Trophoblast cell (in vitro differentiated cells and primary cell): Measurements from ENCODE around the gene ANKRD65.
A peak's percentile ranks its signal among the peaks of the same experiment; 100 is the strongest.

Experiments
- DNase-seq, 2 donors: peaks; one replicate each; pipeline ENCODE4 v3.0.0-alpha.2; 2016
- H2AFZ ChIP-seq: 2 replicates; pipeline ENCODE4 v1.6.1; 2013; ENCODE audit warnings: low read length, moderate library complexity, mild to moderate bottlenecking; ENCODE audit not compliant: insufficient read depth, poor library complexity
- H2AK5ac ChIP-seq: 2 replicates; pipeline ENCODE4 v1.6.1; 2013; ENCODE audit warnings: mild to moderate bottlenecking, low read length
- H2BK120ac ChIP-seq: 2 replicates; pipeline ENCODE4 v1.6.1; 2013; ENCODE audit warnings: low read length, mild to moderate bottlenecking, moderate library complexity; ENCODE audit not compliant: insufficient read depth, poor library complexity
- H2BK12ac ChIP-seq: 2 replicates; pipeline ENCODE4 v1.6.1; 2013; ENCODE audit warnings: mild to moderate bottlenecking, low read length, moderate library complexity
- H2BK5ac ChIP-seq: 2 replicates; pipeline ENCODE4 v1.6.1; 2013; ENCODE audit warnings: low read length, low read depth, moderate library complexity, mild to moderate bottlenecking; ENCODE audit not compliant: poor library complexity
- H3K14ac ChIP-seq: 2 replicates; pipeline ENCODE4 v1.6.1; 2013; ENCODE audit warnings: mild to moderate bottlenecking, low read length
- H3K18ac ChIP-seq: 2 replicates; pipeline ENCODE4 v1.6.1; 2013; ENCODE audit warnings: mild to moderate bottlenecking, low read length
- H3K23ac ChIP-seq: 2 replicates; pipeline ENCODE4 v1.6.1; 2013; ENCODE audit warnings: low read length
- H3K27ac ChIP-seq: 2 replicates; pipeline ENCODE4 v1.5.1; 2013; ENCODE audit warnings: low read depth, mild to moderate bottlenecking, inconsistent platforms, low read length, moderate library complexity
- H3K27me3 ChIP-seq: 2 replicates; pipeline ENCODE4 v1.6.1; 2013; ENCODE audit warnings: inconsistent platforms, mild to moderate bottlenecking, low read length, moderate library complexity; ENCODE audit not compliant: insufficient read depth
- H3K36me3 ChIP-seq, 2 experiments: 1 replicate in 1 of 2; 2 replicates in 1 of 2; pipeline ENCODE4 v1.6.1; 2013; ENCODE audit warnings: low read length in 2 of 2, mild to moderate bottlenecking in 2 of 2, moderate library complexity in 1 of 2; ENCODE audit not compliant: insufficient read depth in 2 of 2, control insufficient read depth in 1 of 2
- H3K4ac ChIP-seq: 2 replicates; pipeline ENCODE4 v1.6.1; 2013; ENCODE audit warnings: low read depth, mild to moderate bottlenecking, low read length, moderate library complexity
- H3K4me1 ChIP-seq, 2 experiments: 1 replicate in 1 of 2; 2 replicates in 1 of 2; pipeline ENCODE4 v1.6.1; 2013; ENCODE audit warnings: low read length in 2 of 2, mild to moderate bottlenecking in 2 of 2, moderate library complexity in 1 of 2; ENCODE audit not compliant: insufficient read depth in 2 of 2, control insufficient read depth in 1 of 2
- H3K4me2 ChIP-seq: 2 replicates; pipeline ENCODE4 v1.6.1; 2013; ENCODE audit warnings: inconsistent platforms, mild to moderate bottlenecking, low read length, moderate library complexity
- H3K4me3 ChIP-seq: 2 replicates; pipeline ENCODE4 v1.5.1; 2013; ENCODE audit warnings: mild to moderate bottlenecking, low read depth, low read length, inconsistent platforms
- H3K79me1 ChIP-seq: one replicate; pipeline ENCODE4 v1.6.1; 2013; ENCODE audit warnings: low read length
- H3K79me2 ChIP-seq: 2 replicates; pipeline ENCODE4 v1.6.1; 2013; ENCODE audit warnings: low read length, mild to moderate bottlenecking; ENCODE audit not compliant: control insufficient read depth, insufficient read depth, poor library complexity
- H3K9ac ChIP-seq: 2 replicates; pipeline ENCODE4 v1.6.1; 2013; ENCODE audit warnings: mild to moderate bottlenecking, low read length
- H3K9me3 ChIP-seq: 2 replicates; pipeline ENCODE4 v1.6.1; 2013; ENCODE audit warnings: low read depth, mild to moderate bottlenecking, control low read depth, inconsistent platforms, low read length; ENCODE audit not compliant: insufficient read depth
- H4K12ac ChIP-seq: 2 replicates; pipeline ENCODE4 v1.6.1; 2013; ENCODE audit warnings: low read depth, mild to moderate bottlenecking, low read length, moderate library complexity
- H4K8ac ChIP-seq: 2 replicates; pipeline ENCODE4 v1.6.1; 2013; ENCODE audit warnings: low read depth, mild to moderate bottlenecking, low read length, moderate library complexity
- H4K91ac ChIP-seq: one replicate; pipeline ENCODE4 v1.6.1; 2013; ENCODE audit warnings: low read depth, mild to moderate bottlenecking, low read length, moderate library complexity
- WGBS: extraction: QIAGEN DNeasy Blood & Tissue Kit; methylation state at CpG from one replicate; pipeline ENCODE4 v1.1.7; 2013; ENCODE audit warnings: missing lambda C conversion rate; ENCODE audit not compliant: insufficient read length, insufficient coverage; ENCODE audit errors: extremely low coverage; 5-methylcytosine and 5-hydroxymethylcytosine counted together

Gene ANKRD65

DNA sequence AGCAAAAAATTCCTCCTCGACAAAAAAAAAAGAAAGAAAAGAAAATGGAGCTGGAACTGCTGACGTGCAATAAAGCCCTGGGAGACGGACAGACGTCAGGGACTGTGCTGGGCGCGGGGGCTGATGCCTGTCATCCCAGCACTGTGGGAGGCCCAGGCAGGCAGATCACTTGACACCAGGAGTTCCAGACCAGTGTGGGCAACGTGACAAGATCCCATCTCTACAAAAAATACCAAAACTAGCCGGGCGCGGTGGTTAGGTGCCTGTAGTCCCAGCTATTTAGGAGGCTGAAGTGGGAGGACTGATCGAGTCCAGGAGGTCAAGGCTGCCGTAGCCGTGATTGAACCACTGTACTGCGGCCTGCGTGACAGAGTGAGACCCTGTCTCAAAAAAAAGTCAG is 3.6 kb upstream of the ANKRD65 start:
- Histone ChIP-seq H2BK12ac (no peak overlapping the region), H3K9me3 (no peaks in the 10 kb centered on the region), H2BK5ac (no peak overlapping the region), H3K14ac (no peak overlapping the region), H3K23ac (no peak overlapping the region), H4K8ac (peak overlapping the region; percentile 30), H3K4me3 (no peak overlapping the region), H3K27ac (no peak overlapping the region), H3K4me1 (peaks cover 44 to 47% of the 10 kb centered on the region in 2 experiments), H3K9ac (no peak overlapping the region), H2BK120ac (no peak overlapping the region), H3K27me3 (no peaks in the 10 kb centered on the region), H3K18ac (no peak overlapping the region), H4K91ac (peak overlapping the region; percentile 58), H3K4ac (no peak overlapping the region), H3K79me1 (peaks cover 36% of the 10 kb centered on the region), H4K12ac (no peak overlapping the region), H2AK5ac (peak overlapping the region; percentile 27), H3K4me2 (no peak overlapping the region), H3K79me2 (peaks cover 13% of the 10 kb centered on the region), H3K36me3 (no peaks in the 10 kb centered on the region), H2AFZ (no peak overlapping the region)
- DNase-seq: peak; percentile 66 to 74
- no CpG with 5 or more reads among the region's 15 CpGs for WGBS

DNA sequence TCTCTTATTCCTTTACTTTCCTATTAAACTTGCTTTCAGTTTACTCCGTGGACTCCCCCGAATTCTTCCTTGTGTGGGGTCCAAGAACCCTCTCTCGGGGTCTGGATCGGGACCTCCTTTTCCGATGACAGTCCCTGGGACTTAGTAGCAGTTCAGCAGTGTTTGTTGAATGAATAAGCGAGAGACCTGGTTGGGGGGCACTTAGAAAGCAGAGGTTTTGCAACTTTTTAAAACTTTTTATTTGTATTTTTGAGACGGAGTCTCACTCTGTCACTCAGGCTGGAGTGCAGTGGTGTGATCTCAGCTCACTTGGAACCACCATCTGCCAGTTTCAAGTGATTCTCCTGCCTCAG is 2.1 kb upstream of the ANKRD65 start:
- Histone ChIP-seq H3K18ac (no peak overlapping the region), H3K14ac (no peak overlapping the region), H2AK5ac (peak overlapping the region; percentile 26), H2BK12ac (peak overlapping the region; percentile 89), H3K4ac (no peak overlapping the region), H4K8ac (peak overlapping the region; percentile 26), H3K9me3 (no peaks in the 10 kb centered on the region), H2BK120ac (peak overlapping the region; percentile 91), H4K91ac (peak overlapping the region; percentile 87), H3K36me3 (no peaks in the 10 kb centered on the region), H3K27me3 (no peaks in the 10 kb centered on the region), H3K4me3 (no peak overlapping the region), H2BK5ac (peak overlapping the region; percentile 80), H4K12ac (no peak overlapping the region), H3K4me1 (peaks cover 44% of the 10 kb centered on the region in 2 experiments), H2AFZ (no peak overlapping the region), H3K4me2 (no peak overlapping the region), H3K23ac (no peak overlapping the region), H3K79me1 (peaks cover 39% of the 10 kb centered on the region), H3K79me2 (peaks cover 13% of the 10 kb centered on the region), H3K27ac (peak overlapping the region; percentile 22), H3K9ac (no peak overlapping the region)
- no peak for DNase-seq
- no CpG with 5 or more reads among the region's 7 CpGs for WGBS

DNA sequence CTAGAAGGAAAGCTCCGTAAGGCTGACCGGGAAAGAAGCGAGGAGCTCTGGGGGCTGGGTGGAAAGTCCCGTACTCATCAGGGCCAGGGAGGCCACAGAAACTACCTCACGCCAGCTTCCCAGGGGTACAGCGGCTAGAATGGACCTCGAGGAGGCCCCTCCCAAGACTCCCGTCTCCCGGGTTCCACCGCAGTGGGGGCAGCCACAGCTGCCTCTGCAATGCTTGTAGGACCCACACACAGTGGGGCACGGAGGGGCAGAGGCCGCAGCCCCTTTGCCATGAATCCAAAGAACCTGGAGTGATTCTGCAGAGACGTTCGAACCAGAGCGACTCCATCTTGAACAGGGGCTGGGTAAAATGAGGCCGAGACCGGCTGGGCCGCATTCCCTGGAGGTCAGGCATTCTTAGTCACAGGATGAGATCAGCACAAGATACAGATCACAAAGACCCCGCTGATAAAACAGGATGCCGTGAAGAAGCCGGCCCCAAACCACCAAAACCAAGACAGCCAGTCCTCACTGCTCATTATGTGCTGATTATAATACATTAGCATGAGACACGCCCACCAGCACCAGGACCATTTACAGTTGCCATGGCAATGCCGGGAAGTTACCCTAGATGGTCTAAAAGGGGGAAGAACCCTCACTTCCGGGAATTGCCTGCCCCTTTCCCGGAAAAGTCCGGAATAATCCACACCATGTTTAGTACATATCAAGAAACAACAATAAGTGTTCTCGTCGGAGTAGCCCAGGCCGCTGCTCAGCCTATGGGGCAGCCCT is 1.6 kb upstream of the ANKRD65 start:
- H2BK5ac ChIP-seq: peak overlapping the region; percentile 96
- H3K9ac ChIP-seq: no peak overlapping the region
- H2AK5ac ChIP-seq: peak overlapping the region; percentile 100
- no peak overlapping the region for H3K4me3 ChIP-seq
- peak overlapping the region; percentile 52 for H2AFZ ChIP-seq
- H3K27ac ChIP-seq: peak overlapping the region; percentile 92
- WGBS: no CpG with 5 or more reads among the region's 29 CpGs
- no peaks in the 10 kb centered on the region for H3K27me3 ChIP-seq
- peak; percentile 88 to 95 for DNase-seq
- H3K4me1 ChIP-seq: peaks cover 44% of the 10 kb centered on the region in 2 experiments
- H3K4ac ChIP-seq: peak overlapping the region; percentile 94
- H3K79me2 ChIP-seq: peaks cover 13% of the 10 kb centered on the region
- peak overlapping the region; percentile 100 for H4K91ac ChIP-seq
- peak overlapping the region; percentile 100 for H2BK120ac ChIP-seq
- peaks cover 38% of the 10 kb centered on the region for H3K79me1 ChIP-seq
- no peak overlapping the region for H3K23ac ChIP-seq
- no peaks in the 10 kb centered on the region for H3K36me3 ChIP-seq
- peak overlapping the region; percentile 98 for H3K14ac ChIP-seq
- peak overlapping the region; percentile 98 for H2BK12ac ChIP-seq
- H3K18ac ChIP-seq: peak overlapping the region; percentile 97
- peak overlapping the region; percentile 72 for H4K12ac ChIP-seq
- H3K4me2 ChIP-seq: no peak overlapping the region
- H3K9me3 ChIP-seq: no peaks in the 10 kb centered on the region
- H4K8ac ChIP-seq: peak overlapping the region; percentile 94

DNA sequence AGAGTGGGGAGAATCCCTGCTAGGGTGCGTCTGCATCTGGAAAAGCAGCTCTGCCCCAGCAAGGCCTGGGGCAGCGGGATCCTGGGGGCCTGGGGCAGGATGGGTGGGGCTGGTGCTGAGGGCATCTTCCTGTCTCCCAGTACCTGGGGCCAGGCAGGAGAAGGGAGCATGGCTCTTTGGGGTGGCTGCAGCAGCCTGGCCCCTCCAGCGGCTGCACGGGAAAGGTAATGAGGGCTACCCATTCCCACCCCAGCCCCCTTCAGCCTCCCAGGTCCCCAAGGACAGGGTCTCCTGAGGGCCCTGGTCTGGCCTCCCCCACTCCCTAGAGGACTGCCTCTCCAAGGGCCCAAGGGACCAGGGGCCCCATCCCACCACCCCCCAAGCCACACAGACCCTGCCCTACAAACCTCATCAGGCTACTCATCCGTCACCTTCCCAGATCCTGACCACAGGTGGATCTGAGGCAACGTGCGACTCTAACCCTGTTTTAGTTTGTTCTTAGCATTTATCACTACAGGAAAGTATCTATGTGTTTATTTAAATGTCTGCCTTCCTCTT is 910 bp upstream of the ANKRD65 start:
- H2BK12ac ChIP-seq: peak overlapping the region; percentile 98
- no peaks in the 10 kb centered on the region for H3K27me3 ChIP-seq
- peak overlapping the region; percentile 98 for H3K14ac ChIP-seq
- H4K12ac ChIP-seq: peak overlapping the region; percentile 58
- no peak overlapping the region for H3K4me3 ChIP-seq
- H3K9ac ChIP-seq: no peak overlapping the region
- no peaks in the 10 kb centered on the region for H3K36me3 ChIP-seq
- peaks cover 44% of the 10 kb centered on the region in 2 experiments for H3K4me1 ChIP-seq
- peak overlapping the region; percentile 96 for H2BK5ac ChIP-seq
- H3K79me1 ChIP-seq: peaks cover 35% of the 10 kb centered on the region
- H3K9me3 ChIP-seq: no peaks in the 10 kb centered on the region
- H4K8ac ChIP-seq: peak overlapping the region; percentile 94
- H2AK5ac ChIP-seq: peak overlapping the region; percentile 92
- peak overlapping the region; percentile 94 for H3K4ac ChIP-seq
- peaks cover 13% of the 10 kb centered on the region for H3K79me2 ChIP-seq
- no peak overlapping the region for H3K4me2 ChIP-seq
- WGBS: no CpG with 5 or more reads among the region's 7 CpGs
- DNase-seq: no peak
- peak overlapping the region; percentile 100 for H2BK120ac ChIP-seq
- H3K18ac ChIP-seq: peak overlapping the region; percentile 86
- H2AFZ ChIP-seq: peak overlapping the region; percentile 44
- peak overlapping the region; percentile 100 for H4K91ac ChIP-seq
- peak overlapping the region; percentile 92 for H3K27ac ChIP-seq
- no peak overlapping the region for H3K23ac ChIP-seq
